Caco-2 (cell line): Measurements from ENCODE around the gene PLXNA2. TPM values are rescaled to one million over a fixed set of nuclear protein-coding genes. Genes with fewer than 3 reads are reported as not detected.

ENCODE experiments used
- BruUV-seq: library from RNA; stranded (reverse); fragments of 400-500 nt; replicated peaks from 2 replicates; lab custom pipeline; 2021; lab: Mats Ljungman, UMichigan
- CTCF ChIA-PET: fragments of 300-600 bp; sonication (Branson Sonifier 250); formaldehyde crosslinking; loops from one replicate; lab custom pipeline; 2022; ENCODE audit warnings: antibody characterized with exemption; lab: Charles Lee
- POLR2A ChIA-PET: fragments of 300-600 bp; sonication (Branson Sonifier 250); formaldehyde crosslinking; loops from one replicate; lab custom pipeline; 2022; ENCODE audit warnings: antibody characterized with exemption; lab: Charles Lee
- DNase-seq, 2 experiments: peaks; one replicate each; pipeline versions ENCODE4 v3.0.0 to v3.0.0-alpha.2; 2020 to 2022
- H3K27me3 ChIP-seq: replicated peaks from 2 replicates; pipeline ENCODE4 v1.6.0; 2011; ENCODE audit warnings: low read length; ENCODE audit not compliant: control insufficient read depth, insufficient read depth
- H3K36me3 ChIP-seq: 2 replicates; pipeline ENCODE4 v1.5.1; 2011; ENCODE audit warnings: low read length; ENCODE audit not compliant: control insufficient read depth, insufficient read depth
- H3K4me1 ChIP-seq: fragments of 250-450 bp; sonication (Bioruptor Pico); 2 replicates; pipeline ENCODE4 v1.5.1; 2020; ENCODE audit warnings: mild to moderate bottlenecking
- H3K4me3 ChIP-seq: 2 replicates; pipeline ENCODE4 v1.5.1; 2011; ENCODE audit warnings: low read depth, mild to moderate bottlenecking, control low read depth, low read length
- H3K9me3 ChIP-seq: fragments of 250-450 bp; sonication (Bioruptor Pico); 2 replicates; pipeline ENCODE4 v1.5.1; 2020; ENCODE audit warnings: mild to moderate bottlenecking, moderate library complexity
- H3K27ac Mint-ChIP-seq: one replicate; pipeline ENCODE4 v1.8.0; 2022; ENCODE audit warnings: mixed read lengths; ENCODE audit not compliant: unreplicated experiment
- H3K27me3 Mint-ChIP-seq: one replicate; pipeline ENCODE4 v1.8.0; 2022; ENCODE audit warnings: mixed read lengths; ENCODE audit not compliant: insufficient read depth, unreplicated experiment
- H3K36me3 Mint-ChIP-seq: one replicate; pipeline ENCODE4 v1.8.0; 2022; ENCODE audit warnings: mild to moderate bottlenecking, mixed read lengths; ENCODE audit not compliant: insufficient read depth, unreplicated experiment
- H3K4me1 Mint-ChIP-seq: one replicate; pipeline ENCODE4 v1.8.0; 2022; ENCODE audit warnings: low read depth, mixed read lengths; ENCODE audit not compliant: unreplicated experiment
- H3K4me3 Mint-ChIP-seq: one replicate; pipeline ENCODE4 v1.8.0; 2022; ENCODE audit warnings: mild to moderate bottlenecking, moderate library complexity, mixed read lengths; ENCODE audit not compliant: unreplicated experiment
- H3K9me3 Mint-ChIP-seq: one replicate; pipeline ENCODE4 v1.8.0; 2022; ENCODE audit warnings: mixed read lengths; ENCODE audit not compliant: unreplicated experiment
- CTCF ChIP-seq, 2 experiments: fragments of 200-600 bp in 1 of 2; IDR thresholded peaks; 1 replicate in 1 of 2; 2 replicates in 1 of 2; pipeline versions ENCODE4 v1.5.1 to v1.8.0; 2011 to 2022; ENCODE audit warnings: antibody characterized with exemption in 1 of 2, control low read depth in 1 of 2, inconsistent platforms in 1 of 2, low read depth in 1 of 2, low read length in 1 of 2, mild to moderate bottlenecking in 1 of 2, moderate library complexity in 1 of 2; ENCODE audit not compliant: insufficient read depth in 1 of 2, severe bottlenecking in 1 of 2, unreplicated experiment in 1 of 2
- intact Hi-C: fragments of 100-400 bp; cut with micrococcal nuclease; formaldehyde crosslinking; loops from one replicate; pipeline ENCODE4 v1.10.0; 2022; ENCODE audit not compliant: unreplicated experiment
- total RNA-seq: library from RNA; stranded (reverse); gene quantifications from 2 replicates; pipeline ENCODE4 v1.2.3, GENCODE V29; 2022

Gene PLXNA2
- total RNA-seq, 1 experiment from 2014 or later, result 3.2 TPM

- H3K9me3 Mint-ChIP-seq, result no peaks in the 10 kb centered on the region
- no peak overlapping the region for H3K4me3 ChIP-seq
- no peak for DNase-seq
- POLR2A ChIA-PET, result no interaction called here
- no peak overlapping the region for H3K27ac Mint-ChIP-seq
- H3K4me1 Mint-ChIP-seq, result no peaks in the 10 kb centered on the region
- no peaks in the 10 kb centered on the region for H3K36me3 ChIP-seq
- intact Hi-C loops, result no loop called here
- no peaks in the 10 kb centered on the region for H3K9me3 ChIP-seq
- H3K27me3 ChIP-seq, result no peaks in the 10 kb centered on the region; the same call in none of the 2 replicates
- no peaks in the 10 kb centered on the region for H3K27me3 Mint-ChIP-seq
- no peaks in the 10 kb centered on the region for H3K4me1 ChIP-seq
- CTCF ChIA-PET, result no interaction called here
- TF ChIP-seq CTCF (IDR thresholded peaks at IDR 0.05; ENCODE audit: insufficient read depth in 1 of 2, low read depth in 1 of 2, low read length in 1 of 2, severe bottlenecking in 1 of 2, unreplicated experiment in 1 of 2), result no peak
- BruUV-seq, result no TSS peak
- H3K36me3 Mint-ChIP-seq, result no peaks in the 10 kb centered on the region
- no peak overlapping the region for H3K4me3 Mint-ChIP-seq
These were observed 178.3 kb downstream of the PLXNA2 start for GRCh38 chr1:208065862-208066261.

DNA sequence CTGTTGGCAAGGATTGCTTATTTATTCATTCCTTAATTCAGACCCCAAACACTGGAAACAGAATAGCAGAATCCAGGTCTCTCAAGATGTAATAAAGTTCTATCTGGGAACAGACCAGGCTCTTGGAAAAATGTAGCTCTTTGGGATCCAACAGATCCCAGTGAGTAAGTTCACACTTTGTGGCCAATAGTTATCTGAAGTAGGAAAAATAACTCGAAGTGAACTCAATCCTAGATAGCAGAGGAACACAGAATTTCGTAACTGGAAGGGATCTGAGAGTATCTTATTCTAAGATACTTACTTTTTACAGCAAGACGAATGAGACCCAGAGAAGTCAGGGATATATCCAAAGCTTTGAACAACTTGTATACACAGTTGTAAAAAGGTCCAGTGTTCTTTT, 182.6 kb downstream of the PLXNA2 start:
- Mint-ChIP-seq H3K36me3 (no peaks in the 10 kb centered on the region), H3K9me3 (no peaks in the 10 kb centered on the region), H3K27me3 (no peaks in the 10 kb centered on the region), H3K4me1 (peaks cover 8% of the 10 kb centered on the region), H3K27ac (no peak overlapping the region), H3K4me3 (no peak overlapping the region)
- Histone ChIP-seq H3K36me3 (no peaks in the 10 kb centered on the region), H3K4me1 (peaks cover 19% of the 10 kb centered on the region), H3K4me3 (no peak overlapping the region), H3K9me3 (no peaks in the 10 kb centered on the region), H3K27me3 (no peaks in the 10 kb centered on the region; the same call in 1 of the 2 replicates)
- intact Hi-C loops, result no loop called here
- no peak for DNase-seq
- ChIA-PET CTCF (no interaction called here), POLR2A (no interaction called here)
- no TSS peak for BruUV-seq
- TF ChIP-seq CTCF (IDR thresholded peaks at IDR 0.05; ENCODE audit: insufficient read depth in 1 of 2, low read depth in 1 of 2, low read length in 1 of 2, severe bottlenecking in 1 of 2, unreplicated experiment in 1 of 2), result no peak

DNA sequence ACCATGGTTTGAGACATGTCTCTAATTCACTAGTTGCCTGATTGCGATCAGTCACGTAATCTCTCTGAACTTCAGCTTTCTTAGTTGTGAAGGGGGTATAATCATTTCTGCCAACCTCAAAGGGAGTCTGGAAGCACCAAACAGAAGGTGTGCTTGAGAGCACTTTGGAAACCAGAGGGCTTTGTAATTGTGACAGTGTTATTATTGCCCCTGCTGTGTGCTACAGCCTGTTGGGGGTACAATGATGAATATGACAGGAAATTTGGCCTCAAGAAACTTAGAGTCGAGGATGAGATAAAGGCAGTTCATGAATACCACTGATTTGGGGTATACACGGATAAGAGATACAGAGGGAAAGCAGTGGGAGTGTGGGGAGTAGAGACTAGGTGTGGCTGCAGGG, 183.1 kb downstream of the PLXNA2 start:
- CTCF ChIA-PET, result no interaction called here
- no peak for DNase-seq
- intact Hi-C loops, result no loop called here
- Histone ChIP-seq H3K4me3 (no peak overlapping the region), H3K36me3 (no peaks in the 10 kb centered on the region), H3K27me3 (no peaks in the 10 kb centered on the region; the same call in 1 of the 2 replicates), H3K4me1 (peaks cover 19% of the 10 kb centered on the region), H3K9me3 (no peaks in the 10 kb centered on the region)
- Mint-ChIP-seq H3K4me3 (no peak overlapping the region), H3K36me3 (no peaks in the 10 kb centered on the region), H3K27me3 (no peaks in the 10 kb centered on the region), H3K4me1 (peaks cover 8% of the 10 kb centered on the region), H3K9me3 (no peaks in the 10 kb centered on the region), H3K27ac (no peak overlapping the region)
- POLR2A ChIA-PET, result no interaction called here
- TF ChIP-seq CTCF (IDR thresholded peaks at IDR 0.05; ENCODE audit: insufficient read depth in 1 of 2, low read depth in 1 of 2, low read length in 1 of 2, severe bottlenecking in 1 of 2, unreplicated experiment in 1 of 2), result no peak
- no TSS peak for BruUV-seq
